ENCODE data around the gene UBE2R2. TPM values are rescaled to one million over a fixed set of nuclear protein-coding genes. Genes with fewer than 3 reads are reported as not detected.
A peak's percentile ranks its signal among the peaks of the same experiment; 100 is the strongest.
"Not testable (repeated sequence)": the region's sequence is repeated elsewhere in the genome, so short reads cannot be mapped to it uniquely, and the experiment has no call there.

UBE2R2 gene
- total RNA-seq, 2 experiments from 2014 or later = 46.7 to 47.4 TPM

- Mint-ChIP-seq H3K4me3 (no peak overlapping the region), H3K4me1 (ENCODE audit: low read depth) (peaks cover 34% of the 10 kb centered on the region), H3K9me3 (no peaks in the 10 kb centered on the region), H3K27ac (no peak overlapping the region), H3K36me3 (ENCODE audit: low read depth) (peaks cover 5% of the 10 kb centered on the region), H3K27me3 (no peaks in the 10 kb centered on the region)
- DNase-seq (peak; percentile 67), ATAC-seq (no peak)
- intact Hi-C loops (cut with micrococcal nuclease) = loop anchor here (1.0 kb wide), 1 partner anchor 38 kb away; no protein-coding TSS in a partner anchor
- ChIA-PET CTCF (interaction anchor here (0.7 to 3.7 kb wide), 6 partner anchors 16 to 73 kb away, joined by 3 to 38 read pairs (median 4); no protein-coding TSS in a partner anchor), POLR2A (no interaction called here)
- peak; percentile 52 for TF ChIP-seq CTCF (IDR thresholded peaks at IDR 0.05)
Observed at GRCh38 chr9:33852216-33852826, 35.4 kb downstream of the UBE2R2 start.

- no peak overlapping the region for H3K27ac Mint-ChIP-seq
- POLR2A ChIA-PET = no interaction called here
- no peak for ATAC-seq
- DNase-seq = no peak
- peaks cover 10% of the 10 kb centered on the region for H3K36me3 Mint-ChIP-seq (ENCODE audit: low read depth)
- peaks cover 36% of the 10 kb centered on the region for H3K4me1 Mint-ChIP-seq (ENCODE audit: low read depth)
- H3K4me3 Mint-ChIP-seq = no peak overlapping the region
- no peaks in the 10 kb centered on the region for H3K9me3 Mint-ChIP-seq
- intact Hi-C loops (cut with micrococcal nuclease) = no loop called here
- no peaks in the 10 kb centered on the region for H3K27me3 Mint-ChIP-seq
- no peak for TF ChIP-seq CTCF (IDR thresholded peaks at IDR 0.05)
- CTCF ChIA-PET = no interaction called here
Observed at GRCh38 chr9:33856247-33856646, 39.3 kb downstream of the UBE2R2 start.

GRCh38 chr9:33858423-33858822, 41.5 kb downstream of the UBE2R2 start:
- POLR2A ChIA-PET = interaction anchor here (0.7 to 0.9 kb wide), 2 partner anchors 22 to 65 kb away, joined by 3 to 4 read pairs; no protein-coding TSS in a partner anchor
- ATAC-seq (no peak), DNase-seq (no peak)
- intact Hi-C loops (cut with micrococcal nuclease) = no loop called here
- H3K4me3 Mint-ChIP-seq = no peak overlapping the region
- H3K27me3 Mint-ChIP-seq = no peaks in the 10 kb centered on the region
- peaks cover 16% of the 10 kb centered on the region for H3K36me3 Mint-ChIP-seq (ENCODE audit: low read depth)
- no peak for TF ChIP-seq CTCF (IDR thresholded peaks at IDR 0.05)
- peaks cover 38% of the 10 kb centered on the region for H3K4me1 Mint-ChIP-seq (ENCODE audit: low read depth)
- no peak overlapping the region for H3K27ac Mint-ChIP-seq
- no peaks in the 10 kb centered on the region for H3K9me3 Mint-ChIP-seq
- CTCF ChIA-PET = interaction anchor here (2.5 kb wide), 1 partner anchor 44 kb away, joined by 13 read pairs; no protein-coding TSS in a partner anchor

- Mint-ChIP-seq H3K4me3 (no peak overlapping the region), H3K9me3 (no peaks in the 10 kb centered on the region), H3K27me3 (no peaks in the 10 kb centered on the region), H3K36me3 (ENCODE audit: low read depth) (peaks cover 17% of the 10 kb centered on the region), H3K4me1 (ENCODE audit: low read depth) (peaks cover 29% of the 10 kb centered on the region), H3K27ac (no peak overlapping the region)
- POLR2A ChIA-PET = no interaction called here
- intact Hi-C loops (cut with micrococcal nuclease) = no loop called here
- no peak for DNase-seq
- TF ChIP-seq CTCF (IDR thresholded peaks at IDR 0.05) = no peak
- CTCF ChIA-PET = no interaction called here
- ATAC-seq = no peak
Observed at GRCh38 chr9:33860200-33860871, 43.4 kb downstream of the UBE2R2 start.

- Mint-ChIP-seq H3K9me3 (no peaks in the 10 kb centered on the region), H3K27ac (no peak overlapping the region), H3K4me3 (no peak overlapping the region), H3K36me3 (ENCODE audit: low read depth) (peaks cover 15% of the 10 kb centered on the region), H3K27me3 (no peaks in the 10 kb centered on the region), H3K4me1 (ENCODE audit: low read depth) (peaks cover 26% of the 10 kb centered on the region)
- intact Hi-C loops (cut with micrococcal nuclease) = no loop called here
- POLR2A ChIA-PET = no interaction called here
- no peak for TF ChIP-seq CTCF (IDR thresholded peaks at IDR 0.05)
- ATAC-seq (no peak), DNase-seq (no peak)
- CTCF ChIA-PET = interaction anchor here (0.7 to 1.1 kb wide), 2 partner anchors 28 to 110 kb away, joined by 3 read pairs; no protein-coding TSS in a partner anchor
Observed at GRCh38 chr9:33861917-33862453, 45.0 kb downstream of the UBE2R2 start.

GRCh38 chr9:33863027-33863426, 46.1 kb downstream of the UBE2R2 start:
- Mint-ChIP-seq H3K36me3 (ENCODE audit: low read depth) (peaks cover 15% of the 10 kb centered on the region), H3K4me1 (ENCODE audit: low read depth) (peaks cover 26% of the 10 kb centered on the region)
- CTCF ChIA-PET; DNase-seq; H3K9me3 Mint-ChIP-seq; ATAC-seq; POLR2A ChIA-PET; H3K27me3 Mint-ChIP-seq; intact Hi-C loops (cut with micrococcal nuclease); H3K4me3 Mint-ChIP-seq; H3K27ac Mint-ChIP-seq: not testable (repeated sequence)
